ENCODE measurements around the gene ACSL3.

ACSL3 gene

GRCh38 chr2:222882484-222882928 is 21.7 kb downstream of the ACSL3 start:
- no peaks in the 10 kb centered on the region for H3K4me1 ChIP-seq (ENCODE audit: insufficient read depth, insufficient read length)
- TF ChIP-seq SUZ12 (IDR thresholded peaks at IDR 0.05; ENCODE audit: extremely low read depth, insufficient read depth, insufficient read length) (no peak), YY1 (IDR thresholded peaks at IDR 0.05; ENCODE audit: insufficient read depth, insufficient read length) (no peak), ZNF274 (IDR thresholded peaks at IDR 0.05; ENCODE audit: low read depth, low read length) (no peak)
- no peaks in the 10 kb centered on the region for H3K9me3 ChIP-seq (ENCODE audit: insufficient read depth, low read length)
- DNase-seq (ENCODE audit: low read depth, low spot score): no peak
- no peak overlapping the region for H3K9ac ChIP-seq (ENCODE audit: insufficient read length, low read depth)
- H3K36me3 ChIP-seq (ENCODE audit: insufficient read depth, insufficient read length, low read length): no peaks in the 10 kb centered on the region
- no peak overlapping the region for H3K4me3 ChIP-seq (ENCODE audit: insufficient read length, low read depth)
- no peaks in the 10 kb centered on the region for H3K27me3 ChIP-seq (ENCODE audit: insufficient read depth, insufficient read length)

- DNase-seq (ENCODE audit: low read depth, low spot score): no peak
- H3K27me3 ChIP-seq (ENCODE audit: insufficient read depth, insufficient read length): no peaks in the 10 kb centered on the region
- no peak overlapping the region for H3K9ac ChIP-seq (ENCODE audit: insufficient read length, low read depth)
- no peak for TF ChIP-seq ZNF274 (IDR thresholded peaks at IDR 0.05; ENCODE audit: low read depth, low read length)
- TF ChIP-seq YY1 (IDR thresholded peaks at IDR 0.05; ENCODE audit: insufficient read depth, insufficient read length): no peak
- no peak for TF ChIP-seq SUZ12 (IDR thresholded peaks at IDR 0.05; ENCODE audit: extremely low read depth, insufficient read depth, insufficient read length)
- peaks cover 4% of the 10 kb centered on the region for H3K36me3 ChIP-seq (ENCODE audit: insufficient read depth, insufficient read length, low read length)
- H3K9me3 ChIP-seq (ENCODE audit: insufficient read depth, low read length): no peaks in the 10 kb centered on the region
- no peaks in the 10 kb centered on the region for H3K4me1 ChIP-seq (ENCODE audit: insufficient read depth, insufficient read length)
- H3K4me3 ChIP-seq (ENCODE audit: insufficient read length, low read depth): no peak overlapping the region
These were observed 22.6 kb downstream of the ACSL3 start for GRCh38 chr2:222883420-222883819.

- peaks cover 4% of the 10 kb centered on the region for H3K36me3 ChIP-seq (ENCODE audit: insufficient read depth, insufficient read length, low read length)
- no peaks in the 10 kb centered on the region for H3K27me3 ChIP-seq (ENCODE audit: insufficient read depth, insufficient read length)
- no peak overlapping the region for H3K4me3 ChIP-seq (ENCODE audit: insufficient read length, low read depth)
- no peak overlapping the region for H3K9ac ChIP-seq (ENCODE audit: insufficient read length, low read depth)
- no peaks in the 10 kb centered on the region for H3K9me3 ChIP-seq (ENCODE audit: insufficient read depth, low read length)
- no peaks in the 10 kb centered on the region for H3K4me1 ChIP-seq (ENCODE audit: insufficient read depth, insufficient read length)
- no peak for TF ChIP-seq ZNF274 (IDR thresholded peaks at IDR 0.05; ENCODE audit: low read depth, low read length)
- TF ChIP-seq SUZ12 (IDR thresholded peaks at IDR 0.05; ENCODE audit: extremely low read depth, insufficient read depth, insufficient read length): no peak
- no peak for TF ChIP-seq YY1 (IDR thresholded peaks at IDR 0.05; ENCODE audit: insufficient read depth, insufficient read length)
- DNase-seq (ENCODE audit: low read depth, low spot score): no peak
These were observed 23.4 kb downstream of the ACSL3 start for GRCh38 chr2:222884114-222884771.

- Histone ChIP-seq H3K4me3 (ENCODE audit: insufficient read length, low read depth) (no peak overlapping the region), H3K27me3 (ENCODE audit: insufficient read depth, insufficient read length) (no peaks in the 10 kb centered on the region), H3K4me1 (ENCODE audit: insufficient read depth, insufficient read length) (no peaks in the 10 kb centered on the region), H3K9ac (ENCODE audit: insufficient read length, low read depth) (no peak overlapping the region), H3K36me3 (ENCODE audit: insufficient read depth, insufficient read length, low read length) (peaks cover 8% of the 10 kb centered on the region), H3K9me3 (ENCODE audit: insufficient read depth, low read length) (no peaks in the 10 kb centered on the region)
- DNase-seq (ENCODE audit: low read depth, low spot score): no peak
- TF ChIP-seq SUZ12 (IDR thresholded peaks at IDR 0.05; ENCODE audit: extremely low read depth, insufficient read depth, insufficient read length) (no peak), YY1 (IDR thresholded peaks at IDR 0.05; ENCODE audit: insufficient read depth, insufficient read length) (no peak), ZNF274 (IDR thresholded peaks at IDR 0.05; ENCODE audit: low read depth, low read length) (no peak)
These were observed 24.1 kb downstream of the ACSL3 start for GRCh38 chr2:222884805-222885424.

- no peaks in the 10 kb centered on the region for H3K4me1 ChIP-seq (ENCODE audit: insufficient read depth, insufficient read length)
- TF ChIP-seq ZNF274 (IDR thresholded peaks at IDR 0.05; ENCODE audit: low read depth, low read length) (no peak), SUZ12 (IDR thresholded peaks at IDR 0.05; ENCODE audit: extremely low read depth, insufficient read depth, insufficient read length) (no peak)
- peaks cover 12% of the 10 kb centered on the region for H3K36me3 ChIP-seq (ENCODE audit: insufficient read depth, insufficient read length, low read length)
- H3K9ac ChIP-seq (ENCODE audit: insufficient read length, low read depth): no peak overlapping the region
- DNase-seq (ENCODE audit: low read depth, low spot score): no peak
- H3K4me3 ChIP-seq (ENCODE audit: insufficient read length, low read depth): no peak overlapping the region
- no peaks in the 10 kb centered on the region for H3K27me3 ChIP-seq (ENCODE audit: insufficient read depth, insufficient read length)
- H3K9me3 ChIP-seq (ENCODE audit: insufficient read depth, low read length): no peaks in the 10 kb centered on the region
These were observed 26.3 kb downstream of the ACSL3 start for GRCh38 chr2:222887124-222887523.

GRCh38 chr2:222888716-222889115 is 27.9 kb downstream of the ACSL3 start:
- no peak overlapping the region for H3K4me3 ChIP-seq (ENCODE audit: insufficient read length, low read depth)
- TF ChIP-seq SUZ12 (IDR thresholded peaks at IDR 0.05; ENCODE audit: extremely low read depth, insufficient read depth, insufficient read length): no peak
- TF ChIP-seq YY1 (IDR thresholded peaks at IDR 0.05; ENCODE audit: insufficient read depth, insufficient read length): no peak
- TF ChIP-seq ZNF274 (IDR thresholded peaks at IDR 0.05; ENCODE audit: low read depth, low read length): no peak
- H3K27me3 ChIP-seq (ENCODE audit: insufficient read depth, insufficient read length): no peaks in the 10 kb centered on the region
- H3K9me3 ChIP-seq (ENCODE audit: insufficient read depth, low read length): no peaks in the 10 kb centered on the region
- H3K9ac ChIP-seq (ENCODE audit: insufficient read length, low read depth): no peak overlapping the region
- no peak for DNase-seq (ENCODE audit: low read depth, low spot score)
- no peaks in the 10 kb centered on the region for H3K4me1 ChIP-seq (ENCODE audit: insufficient read depth, insufficient read length)
- H3K36me3 ChIP-seq (ENCODE audit: insufficient read depth, insufficient read length, low read length): peaks cover 12% of the 10 kb centered on the region

GRCh38 chr2:222891890-222892289 is 31.1 kb downstream of the ACSL3 start:
- no peak for DNase-seq (ENCODE audit: low read depth, low spot score)
- Histone ChIP-seq H3K4me1 (ENCODE audit: insufficient read depth, insufficient read length) (no peaks in the 10 kb centered on the region), H3K9me3 (ENCODE audit: insufficient read depth, low read length) (no peaks in the 10 kb centered on the region), H3K4me3 (ENCODE audit: insufficient read length, low read depth) (no peak overlapping the region), H3K9ac (ENCODE audit: insufficient read length, low read depth) (no peak overlapping the region), H3K36me3 (ENCODE audit: insufficient read depth, insufficient read length, low read length) (peaks cover 12% of the 10 kb centered on the region), H3K27me3 (ENCODE audit: insufficient read depth, insufficient read length) (no peaks in the 10 kb centered on the region)
- TF ChIP-seq ZNF274 (IDR thresholded peaks at IDR 0.05; ENCODE audit: low read depth, low read length) (no peak), YY1 (IDR thresholded peaks at IDR 0.05; ENCODE audit: insufficient read depth, insufficient read length) (no peak), SUZ12 (IDR thresholded peaks at IDR 0.05; ENCODE audit: extremely low read depth, insufficient read depth, insufficient read length) (no peak)

All from NT2/D1 (cell line).